Measurements from ENCODE around the gene CTNS. TPM values are rescaled to one million over a fixed set of nuclear protein-coding genes. Genes with fewer than 3 reads are reported as not detected.

Gene CTNS
- total RNA-seq, 1 donor from 2014 or later, result 5.1 TPM

GRCh38 chr17:3678095-3678820 lies 41.7 kb downstream of the CTNS start:
- DNase-seq (no peak), ATAC-seq (ENCODE audit: poor library complexity) (no peak)
- intact Hi-C loops (cut with DNase I), result no loop called here

- intact Hi-C loops (cut with DNase I), result no loop called here
- ATAC-seq (ENCODE audit: poor library complexity) (no peak), DNase-seq (no peak)
Observed at GRCh38 chr17:3678821-3679530, 42.4 kb downstream of the CTNS start.

GRCh38 chr17:3679531-3680126 lies 43.1 kb downstream of the CTNS start:
- ATAC-seq (ENCODE audit: poor library complexity), result no peak
- no peak for DNase-seq
- intact Hi-C loops (cut with DNase I), result no loop called here

- DNase-seq (no peak), ATAC-seq (ENCODE audit: poor library complexity) (no peak)
- intact Hi-C loops (cut with DNase I), result no loop called here
Observed at GRCh38 chr17:3681057-3681456, 44.5 kb downstream of the CTNS start.

GRCh38 chr17:3681565-3681964 lies 45.0 kb downstream of the CTNS start:
- intact Hi-C loops (cut with DNase I), result no loop called here
- ATAC-seq (ENCODE audit: poor library complexity) (no peak), DNase-seq (no peak)

- intact Hi-C loops (cut with DNase I), result no loop called here
- DNase-seq, result no peak
- no peak for ATAC-seq (ENCODE audit: poor library complexity)
Observed at GRCh38 chr17:3682033-3682432, 45.5 kb downstream of the CTNS start.

GRCh38 chr17:3683054-3683511 lies 46.5 kb downstream of the CTNS start:
- intact Hi-C loops (cut with DNase I), result no loop called here
- no peak for DNase-seq
- peak; percentile 73 for ATAC-seq (ENCODE audit: poor library complexity)

GRCh38 chr17:3685174-3685573 lies 48.6 kb downstream of the CTNS start:
- intact Hi-C loops (cut with DNase I), result no loop called here
- no peak for DNase-seq
- no peak for ATAC-seq (ENCODE audit: poor library complexity)

- DNase-seq (no peak), ATAC-seq (ENCODE audit: poor library complexity) (no peak)
- intact Hi-C loops (cut with DNase I), result no loop called here
Observed at GRCh38 chr17:3688027-3688553, 51.5 kb downstream of the CTNS start.

GRCh38 chr17:3688852-3689261 lies 52.3 kb downstream of the CTNS start:
- no peak for DNase-seq
- intact Hi-C loops (cut with DNase I), result no loop called here
- no peak for ATAC-seq (ENCODE audit: poor library complexity)

GRCh38 chr17:3689262-3690093 lies 52.9 kb downstream of the CTNS start:
- intact Hi-C loops (cut with DNase I), result no loop called here
- DNase-seq (no peak), ATAC-seq (ENCODE audit: poor library complexity) (peak; percentile 10)

- ATAC-seq (ENCODE audit: poor library complexity) (no peak), DNase-seq (no peak)
- intact Hi-C loops (cut with DNase I), result no loop called here
Observed at GRCh38 chr17:3690094-3690715, 53.6 kb downstream of the CTNS start.

- DNase-seq (no peak), ATAC-seq (ENCODE audit: poor library complexity) (no peak)
- intact Hi-C loops (cut with DNase I), result no loop called here
Observed at GRCh38 chr17:3691617-3692067, 55.1 kb downstream of the CTNS start.

GRCh38 chr17:3692346-3692745 lies 55.8 kb downstream of the CTNS start:
- DNase-seq (no peak), ATAC-seq (ENCODE audit: poor library complexity) (no peak)

GRCh38 chr17:3693141-3693540 lies 56.6 kb downstream of the CTNS start:
- intact Hi-C loops (cut with DNase I), result no loop called here
- no peak for DNase-seq
- no peak for ATAC-seq (ENCODE audit: poor library complexity)

More at GRCh38 chr17:3692346-3692745, 55.8 kb downstream of the CTNS start:
- intact Hi-C loops (cut with DNase I), result no loop called here

- DNase-seq (no peak), ATAC-seq (ENCODE audit: poor library complexity) (no peak)
- intact Hi-C loops (cut with DNase I), result no loop called here
Observed at GRCh38 chr17:3693829-3694231, 57.3 kb downstream of the CTNS start.

GRCh38 chr17:3695129-3695722 lies 58.7 kb downstream of the CTNS start:
- ATAC-seq (ENCODE audit: poor library complexity), result peak; percentile 90
- DNase-seq, result peak; percentile 61
- intact Hi-C loops (cut with DNase I), result no loop called here
